HG03342 (cell line): ENCODE data around the gene JDP2.
"Not testable (repeated sequence)": the region's sequence is repeated elsewhere in the genome, so short reads cannot be mapped to it uniquely, and the experiment has no call there.

Source experiments
- ATAC-seq: cut with Tn5 transposase; IDR thresholded peaks from one replicate; pipeline ENCODE4 v1.9.1; 2021; ENCODE audit warnings: mild to moderate bottlenecking, moderate library complexity; ENCODE audit not compliant: unreplicated experiment

The JDP2 gene

DNA sequence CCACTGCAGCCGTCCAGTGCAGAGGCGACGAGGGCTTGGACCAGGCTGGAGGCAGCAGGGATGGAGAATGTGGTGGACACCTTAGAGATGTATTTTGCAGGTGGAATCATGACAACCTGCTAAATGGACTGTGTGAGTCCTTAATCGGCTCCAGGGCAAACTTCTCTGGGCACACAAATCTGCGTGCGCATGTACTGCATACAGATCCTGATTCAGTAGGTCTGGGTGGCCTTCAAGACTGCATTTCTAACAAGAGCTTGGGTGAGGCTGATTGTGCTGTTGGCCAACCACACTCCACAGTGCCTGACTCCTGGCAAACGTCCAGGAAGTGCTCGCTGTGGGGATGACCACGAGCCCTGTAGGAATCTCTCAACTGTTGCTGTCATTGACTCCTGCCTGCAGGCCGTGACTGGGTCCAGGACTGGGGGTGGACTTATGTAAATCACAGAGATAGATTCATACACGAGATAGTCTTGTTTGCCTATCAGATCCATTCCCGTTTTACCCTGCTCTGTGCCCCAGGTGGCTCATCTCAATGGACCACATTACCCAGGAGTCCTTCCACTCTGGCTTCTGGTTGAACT is 27.2 kb downstream of the JDP2 start:
- no peak for ATAC-seq

DNA sequence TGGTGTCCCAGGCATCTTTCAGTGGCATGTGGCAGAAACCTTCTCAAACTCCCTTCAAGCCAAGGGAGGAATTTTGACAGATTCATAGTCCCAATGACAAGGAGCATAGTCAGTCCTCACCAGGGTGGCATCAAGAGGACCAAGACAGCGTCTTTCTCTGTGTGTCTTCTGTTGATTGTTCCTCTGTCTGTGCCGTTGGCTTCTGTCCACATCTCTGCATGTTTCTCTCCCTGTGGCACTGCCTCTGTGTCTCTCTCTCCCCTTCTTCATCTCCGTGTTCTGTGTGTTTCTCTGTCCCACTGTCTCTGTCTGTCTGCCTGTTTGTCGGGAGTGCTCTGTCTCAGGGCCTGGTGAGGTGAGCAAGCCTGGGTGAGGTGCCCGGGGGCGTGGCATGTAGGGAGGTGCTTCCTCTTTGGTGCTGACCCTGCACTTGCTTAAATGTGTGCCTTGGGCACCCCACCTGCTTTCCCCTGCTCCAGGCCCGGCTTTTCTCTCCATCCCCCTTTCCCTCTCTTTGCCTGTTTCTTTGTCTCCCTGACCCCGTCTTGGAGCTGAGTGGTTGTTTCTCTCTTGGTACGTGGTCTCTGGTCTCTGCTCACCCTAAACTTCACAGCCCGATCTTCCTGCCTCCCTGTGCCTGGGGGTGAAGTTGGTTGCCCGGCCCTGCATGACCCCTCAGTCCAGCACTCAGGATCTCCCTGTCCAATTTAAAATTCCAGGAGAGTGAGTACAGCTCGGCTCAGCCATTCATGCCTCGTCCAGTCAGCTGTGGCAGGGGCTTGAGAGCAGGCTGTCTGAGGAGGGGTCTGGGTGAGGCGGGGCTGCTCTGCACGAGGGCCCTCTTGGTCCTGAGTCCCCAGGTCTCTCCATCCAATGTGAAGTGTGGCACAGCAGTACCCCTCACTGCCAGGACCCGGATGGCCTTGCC is 28.5 kb downstream of the JDP2 start:
- no peak for ATAC-seq

DNA sequence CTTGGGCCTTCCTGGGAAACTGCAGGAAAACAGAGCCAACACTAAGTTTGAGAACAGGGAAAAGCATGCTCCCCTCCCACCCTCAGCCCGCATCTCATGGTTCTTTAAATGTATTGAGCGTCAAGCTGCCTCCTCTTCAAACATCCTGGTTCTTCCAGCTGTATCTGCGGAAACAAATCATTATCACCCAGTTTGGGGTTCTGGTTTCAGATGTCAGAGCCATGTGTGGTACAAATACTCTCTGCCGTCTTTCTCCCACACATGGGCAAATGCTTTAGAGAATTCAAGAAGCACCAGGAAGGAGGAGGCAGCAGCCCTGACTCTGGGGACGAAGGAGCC is 29.1 kb downstream of the JDP2 start:
- no peak for ATAC-seq

DNA sequence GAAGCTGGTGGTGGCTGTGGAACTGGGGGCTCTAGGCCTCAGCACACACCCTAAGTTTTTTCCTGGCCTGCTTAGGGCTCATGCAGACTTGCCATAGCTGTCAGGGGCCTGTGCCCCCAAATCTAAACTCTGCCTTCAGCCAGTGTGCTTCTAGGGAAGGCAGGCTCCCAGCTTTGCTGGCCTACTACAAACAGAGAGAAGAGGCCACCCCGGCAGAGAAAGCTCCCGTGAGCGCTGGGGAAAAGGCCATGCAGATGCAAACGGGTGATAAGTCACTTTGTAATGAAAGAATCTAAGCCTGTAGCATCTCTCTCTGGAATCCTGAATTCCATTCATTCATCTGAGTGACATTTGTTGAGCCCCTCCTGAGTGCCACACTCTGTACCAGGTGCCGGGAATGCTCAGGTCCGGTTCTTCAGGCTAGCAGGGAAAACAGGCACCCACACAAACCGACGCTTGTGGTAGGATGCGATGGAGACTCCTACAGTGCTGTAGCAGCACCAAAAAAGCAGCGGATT is 29.9 kb downstream of the JDP2 start:
- ATAC-seq, result no peak

DNA sequence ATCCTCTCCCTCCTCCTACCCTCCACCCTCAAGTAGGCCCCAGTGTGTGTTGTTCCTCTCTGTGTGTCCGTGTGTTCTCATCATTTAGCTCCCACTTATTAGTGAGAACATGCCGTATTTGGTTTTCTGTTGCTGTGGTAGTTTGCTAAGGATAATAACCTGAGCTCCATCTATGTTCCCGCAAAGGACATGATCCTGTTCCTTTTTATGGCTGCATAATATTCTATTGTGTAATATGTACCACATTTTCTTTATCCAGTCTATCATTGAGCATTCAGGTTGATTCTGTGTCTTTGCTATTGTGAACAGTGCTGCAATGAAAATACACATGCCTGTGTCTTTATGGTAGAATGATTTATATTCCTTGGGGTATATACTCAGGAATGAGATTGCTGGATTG is 30.5 kb downstream of the JDP2 start:
- no peak for ATAC-seq

DNA sequence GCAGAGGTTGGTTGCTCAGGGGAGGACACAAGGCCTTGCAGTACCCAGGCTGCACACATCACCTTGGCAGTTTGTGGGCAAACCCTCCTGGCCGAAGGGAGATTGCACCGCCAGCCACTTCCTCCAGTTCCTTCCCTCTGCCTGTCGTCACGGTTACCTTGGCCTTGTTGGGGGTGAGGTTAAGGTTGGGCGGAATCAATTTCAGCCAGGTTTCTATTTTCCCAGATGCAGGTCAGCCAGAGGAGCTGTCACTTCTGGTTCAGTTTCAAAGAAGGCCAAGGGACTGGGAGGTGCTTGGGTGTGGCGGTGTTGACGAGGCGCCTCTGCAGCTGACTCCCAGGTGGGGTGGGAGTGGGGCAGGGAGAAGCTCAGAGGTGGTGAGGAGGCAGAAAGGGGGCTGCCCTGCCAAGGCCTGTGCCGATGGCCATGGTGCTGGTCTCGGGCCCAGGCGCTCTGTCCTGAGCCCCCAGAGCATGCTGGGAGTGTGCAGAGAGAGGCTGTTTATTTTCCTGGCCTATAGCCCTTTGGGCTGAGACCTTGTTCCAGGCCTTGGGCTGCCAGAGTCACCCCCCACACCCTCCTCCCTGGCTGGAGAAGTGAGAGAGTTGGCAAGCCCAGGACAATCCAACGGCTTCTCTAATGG is 31.4 kb downstream of the JDP2 start:
- no peak for ATAC-seq

DNA sequence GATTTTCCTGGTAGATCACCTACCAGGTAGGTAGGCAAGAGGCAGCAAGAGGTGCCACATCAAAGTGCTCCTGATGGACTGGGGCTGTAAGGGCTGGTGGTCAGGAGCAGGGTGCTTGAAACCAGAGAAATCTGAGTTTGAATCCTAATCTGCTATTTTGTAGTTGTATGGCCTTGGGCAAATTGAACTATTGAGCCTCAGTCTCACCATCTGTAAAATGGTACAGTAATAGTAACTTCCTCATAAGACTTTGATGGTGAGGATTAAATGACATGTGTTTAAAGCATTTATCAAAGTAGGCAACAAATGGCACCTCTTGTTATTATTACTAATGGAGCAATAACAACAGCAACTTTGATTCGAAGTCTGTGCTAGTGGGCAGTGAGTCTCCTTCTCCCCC is 32.0 kb downstream of the JDP2 start:
- ATAC-seq, result no peak

DNA sequence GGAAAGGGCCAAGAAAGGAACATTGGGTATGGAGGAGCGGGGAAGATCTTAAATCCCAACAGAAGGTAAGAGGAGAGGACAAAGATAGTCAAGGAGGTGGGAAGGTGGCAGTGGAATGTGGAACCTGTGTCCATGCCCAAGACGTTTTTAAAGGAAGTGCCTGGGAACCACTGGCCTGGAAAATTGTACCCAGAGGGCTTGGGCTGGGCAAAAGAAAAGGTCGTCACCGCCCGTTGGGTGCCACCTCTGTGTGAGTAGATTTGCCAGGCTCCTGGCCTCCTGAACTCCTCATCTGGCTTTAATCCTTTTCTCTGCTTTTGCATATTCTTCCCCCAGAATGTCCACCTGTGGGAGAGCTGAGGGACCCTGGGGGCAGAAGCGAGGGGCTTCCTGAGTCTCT is 32.6 kb downstream of the JDP2 start:
- ATAC-seq, result no peak

DNA sequence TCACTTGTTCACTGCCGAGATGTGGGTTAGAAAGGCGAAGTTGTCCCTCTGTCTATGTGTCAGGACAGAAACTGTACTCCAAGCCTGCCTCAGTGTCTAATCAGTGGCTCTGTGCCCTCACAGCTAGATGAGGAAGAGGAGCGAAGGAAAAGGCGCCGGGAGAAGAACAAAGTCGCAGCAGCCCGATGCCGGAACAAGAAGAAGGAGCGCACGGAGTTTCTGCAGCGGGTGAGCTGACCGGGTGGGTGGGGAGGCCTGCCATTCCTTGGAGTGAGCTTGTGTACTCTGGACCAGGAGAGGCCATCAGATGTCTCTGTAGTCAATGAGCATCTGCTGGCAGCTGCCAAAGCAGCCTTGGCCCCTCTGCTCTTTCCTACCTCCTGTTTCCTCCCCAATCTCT is 33.5 kb downstream of the JDP2 start:
- no peak for ATAC-seq

DNA sequence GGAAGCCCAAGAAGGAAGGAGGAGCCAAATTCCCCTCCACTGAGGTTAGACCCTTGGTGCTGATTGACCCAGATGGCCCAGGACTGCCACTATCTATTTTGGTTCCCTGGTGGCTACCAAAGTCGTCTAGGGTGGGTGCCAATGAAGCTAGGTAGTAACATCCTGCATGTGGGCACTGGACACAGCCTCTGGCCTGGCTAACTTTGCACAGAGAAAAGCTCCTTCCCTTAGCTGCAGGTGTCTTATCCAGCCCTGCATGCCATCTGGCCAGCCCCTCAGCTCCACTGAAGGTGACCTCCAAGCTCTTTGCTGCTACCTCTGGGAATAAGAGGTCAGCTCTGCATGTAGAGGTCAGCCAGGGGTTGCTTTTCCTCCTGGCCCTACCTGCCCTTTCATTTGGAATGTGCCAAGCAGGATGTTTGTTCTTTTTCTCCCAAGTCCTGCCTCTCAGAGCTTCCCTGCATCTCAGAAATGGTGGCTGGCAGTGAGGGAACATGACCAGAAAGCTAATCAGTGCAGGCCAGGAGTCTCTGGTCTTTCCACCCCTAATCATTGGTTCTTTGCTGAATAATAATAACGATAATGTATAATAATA is 34.0 kb downstream of the JDP2 start:
- no peak for ATAC-seq

DNA sequence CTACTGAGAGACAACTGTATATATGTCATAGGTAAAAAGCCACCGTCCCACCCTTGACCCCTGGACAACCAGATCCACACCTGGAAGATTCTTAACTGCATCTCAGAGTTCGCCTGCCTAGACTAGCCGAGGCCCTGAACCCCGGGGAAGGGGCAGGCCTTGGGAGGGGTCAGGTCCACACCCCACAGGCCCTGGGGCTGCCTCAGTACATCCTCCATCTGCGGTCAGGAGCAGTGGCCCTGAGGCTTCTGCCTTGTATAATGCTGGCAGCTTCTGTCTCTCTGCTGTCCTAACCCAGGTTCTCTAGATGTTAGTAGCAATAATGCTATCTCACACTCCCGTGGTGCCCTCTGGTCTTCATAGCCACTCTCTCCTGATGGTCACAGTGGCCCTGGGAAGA is 36.8 kb downstream of the JDP2 start:
- ATAC-seq, result no peak

DNA sequence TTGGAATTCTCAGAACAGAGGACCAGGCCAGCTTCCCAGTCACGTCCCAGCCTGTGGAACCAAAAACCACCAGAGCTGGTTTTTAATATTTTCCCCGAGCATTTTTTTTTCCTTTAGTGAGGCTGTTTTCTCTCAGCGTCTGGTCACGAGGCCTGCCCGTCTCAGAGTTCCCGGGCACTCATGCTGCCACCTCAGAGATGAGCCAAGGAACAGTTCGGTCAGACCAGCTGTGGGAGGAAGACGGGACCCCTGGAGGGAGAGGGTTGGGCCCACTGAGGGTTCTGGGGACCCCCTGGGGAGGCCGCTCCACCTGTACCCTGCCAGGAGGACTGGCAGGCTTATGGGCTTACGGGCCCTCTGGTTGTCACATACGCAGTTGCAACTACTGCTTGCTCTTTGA is 39.9 kb downstream of the JDP2 start:
- no peak for ATAC-seq

DNA sequence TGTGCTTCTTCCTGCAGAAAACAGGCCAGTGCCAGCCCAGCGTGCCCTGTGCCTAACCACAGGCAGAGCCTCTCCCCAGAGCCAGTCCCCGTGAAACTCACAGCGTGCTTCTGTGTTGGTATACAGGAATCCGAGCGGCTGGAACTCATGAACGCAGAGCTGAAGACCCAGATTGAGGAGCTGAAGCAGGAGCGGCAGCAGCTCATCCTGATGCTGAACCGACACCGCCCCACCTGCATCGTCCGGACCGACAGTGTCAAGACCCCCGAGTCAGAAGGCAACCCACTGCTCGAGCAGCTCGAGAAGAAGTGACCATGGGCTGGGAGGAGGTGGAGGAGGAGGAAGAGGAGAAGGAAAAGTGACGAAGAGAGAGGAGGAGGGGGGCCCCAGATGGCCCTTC is 41.3 kb downstream of the JDP2 start:
- no peak for ATAC-seq

DNA sequence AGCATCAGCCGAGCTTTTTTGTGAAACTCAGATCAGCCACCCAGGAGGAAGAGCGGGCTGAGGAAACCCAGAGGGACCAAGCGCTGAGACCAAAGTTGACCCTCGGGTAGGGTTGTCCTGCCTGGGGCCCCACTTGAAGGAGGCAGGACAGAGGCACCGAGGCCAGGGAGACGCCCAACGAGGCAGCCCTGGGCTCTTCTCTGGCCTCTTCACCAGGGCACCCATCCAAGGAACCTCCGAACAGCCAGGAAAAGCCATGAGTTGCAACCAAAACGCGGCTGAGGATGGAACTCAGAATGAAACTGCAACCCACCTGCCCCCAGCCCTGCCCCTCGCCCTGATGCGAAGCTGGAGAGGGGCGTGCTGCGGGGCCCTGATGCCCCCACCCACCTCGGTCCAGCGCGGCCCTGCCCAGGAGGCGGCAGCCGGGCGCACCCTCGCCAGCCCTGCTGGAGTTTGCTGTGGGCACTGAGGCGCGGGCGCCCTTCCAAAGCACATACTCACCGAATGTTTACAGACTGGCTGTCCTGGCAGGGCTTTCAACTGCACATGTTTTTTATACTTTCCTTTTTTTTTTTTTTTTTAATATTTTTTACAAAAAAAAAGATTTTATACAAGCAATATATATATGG is 41.9 kb downstream of the JDP2 start:
- no peak for ATAC-seq

DNA sequence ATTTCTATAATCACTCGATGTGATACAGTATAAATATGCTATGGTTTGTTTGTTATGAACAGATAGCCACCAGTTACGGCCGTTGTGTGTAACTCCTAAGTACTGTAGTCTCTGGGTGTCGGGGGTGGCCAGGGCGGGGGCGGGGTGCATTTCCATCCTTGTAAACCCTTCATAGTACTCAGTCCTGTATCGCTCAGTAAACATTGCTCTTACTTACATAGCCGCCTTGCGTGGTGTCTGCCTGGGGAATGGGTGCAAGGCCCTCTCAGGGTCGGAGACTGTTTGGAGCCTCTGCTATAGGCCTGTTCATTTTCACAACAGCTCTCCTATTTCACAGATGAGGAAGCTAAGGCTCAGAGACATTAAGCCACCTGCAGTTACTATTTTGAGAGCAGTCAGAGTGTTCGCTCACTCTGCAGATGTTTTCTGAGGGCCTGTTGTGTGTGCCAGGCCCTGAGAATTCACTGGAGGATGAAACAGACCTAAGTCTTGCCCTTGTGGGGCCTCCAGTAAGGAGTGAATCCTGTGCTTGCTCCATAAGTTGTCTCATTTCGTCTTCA is 42.5 kb downstream of the JDP2 start:
- ATAC-seq, result no peak

DNA sequence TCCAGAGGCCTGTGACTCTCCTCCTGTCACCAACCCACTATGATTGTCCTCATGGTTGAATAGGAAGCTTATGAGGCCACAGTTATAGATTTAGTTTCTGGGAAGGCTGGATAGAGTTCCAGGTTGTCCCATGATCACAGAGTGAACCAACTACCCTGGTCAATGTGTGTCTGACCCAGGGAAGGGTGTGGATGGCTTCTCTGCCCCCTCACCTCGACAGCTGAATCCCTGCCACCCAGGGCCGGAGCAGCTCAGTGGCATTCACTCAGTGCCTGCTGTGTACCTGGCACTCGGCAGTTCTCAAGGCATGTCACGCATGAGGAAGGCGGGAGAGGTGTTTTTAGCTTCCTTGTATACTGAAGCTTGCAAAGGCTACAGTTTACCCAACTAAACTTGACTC is 43.2 kb downstream of the JDP2 start:
- no peak for ATAC-seq

DNA sequence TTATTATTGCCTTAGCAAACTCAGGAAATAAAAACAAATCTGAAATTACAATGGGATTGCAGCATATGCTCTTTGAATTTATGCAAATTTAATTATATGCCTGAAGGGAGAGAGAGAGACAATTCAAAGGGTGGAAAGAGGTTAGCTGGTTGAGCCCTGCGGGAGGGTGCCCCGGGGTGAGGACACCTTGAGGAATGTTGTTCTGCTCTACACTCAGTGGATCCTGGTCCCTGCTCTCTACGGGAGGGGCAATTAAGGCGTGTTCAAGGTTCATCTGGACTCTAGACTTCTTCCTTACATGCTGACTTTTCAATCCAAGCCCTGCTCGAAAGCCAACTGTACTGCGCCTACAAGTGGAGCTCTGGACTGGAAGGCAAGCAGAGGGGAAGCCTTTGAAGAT is 46.3 kb downstream of the JDP2 start:
- ATAC-seq, result not testable (repeated sequence)

DNA sequence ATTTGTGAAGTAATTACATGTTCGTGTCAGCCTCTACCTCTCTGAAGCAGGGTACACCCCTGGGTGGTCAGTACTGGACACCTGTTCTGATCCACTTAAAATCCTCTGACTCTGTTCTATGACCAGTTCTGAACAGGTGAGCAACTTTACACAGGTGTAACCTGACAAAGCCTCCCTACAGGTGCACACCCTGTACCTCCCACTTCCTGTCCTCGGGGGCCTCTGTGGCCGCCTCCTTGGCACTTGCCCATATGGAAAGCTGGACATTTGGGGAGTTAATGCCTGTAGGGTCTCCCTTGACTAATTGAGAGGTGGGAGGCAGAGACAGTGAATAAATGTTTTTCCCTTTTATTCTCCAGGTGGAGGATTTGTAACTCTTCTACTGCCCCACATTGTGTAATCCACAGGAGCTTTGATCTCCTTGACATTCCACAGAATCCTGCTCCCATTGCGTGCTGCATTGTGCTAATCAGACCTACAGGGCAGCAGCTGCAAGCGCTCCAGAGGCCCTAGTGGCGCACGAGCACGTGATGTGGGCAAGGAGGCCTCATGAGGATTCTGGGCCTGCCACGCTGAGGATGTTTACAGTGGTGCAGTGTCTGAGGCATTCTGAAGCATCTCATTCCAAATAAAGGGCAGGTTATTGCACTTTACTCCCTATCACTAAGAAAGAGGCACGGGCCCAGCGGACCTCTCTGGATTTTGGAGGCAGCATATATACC is 48.6 kb downstream of the JDP2 start:
- ATAC-seq, result no peak

DNA sequence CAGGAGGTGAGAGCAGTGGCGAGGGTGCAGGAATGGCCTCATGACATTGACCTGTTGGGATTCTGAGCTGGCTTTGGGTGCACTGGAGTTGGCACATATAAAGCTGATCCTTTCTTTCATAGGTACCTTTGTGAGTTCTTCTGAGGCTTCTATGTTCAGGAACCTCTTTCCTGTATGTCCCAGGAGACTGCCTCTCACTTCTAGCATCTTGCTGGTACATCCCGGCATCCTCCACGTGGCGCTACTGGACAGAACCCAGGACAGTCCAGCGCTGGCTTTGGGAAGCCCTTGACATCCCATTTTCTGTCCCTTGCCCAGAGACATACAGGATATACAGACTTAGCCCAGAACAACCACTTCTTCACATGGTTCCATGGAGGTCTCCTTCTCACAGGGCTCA is 50.1 kb downstream of the JDP2 start:
- ATAC-seq, result no peak
